Astrocyte (in vitro differentiated cells and primary cell): ENCODE measurements around the gene NCDN.

Source experiments
- CTCF ChIP-seq: IDR thresholded peaks from 2 replicates; pipeline ENCODE4 v1.5.1; 2011; ENCODE audit warnings: low read depth, mild to moderate bottlenecking, inconsistent platforms, low read length, moderate library complexity; ENCODE audit not compliant: insufficient read depth
- EZH2 ChIP-seq: IDR thresholded peaks from 2 replicates; pipeline ENCODE4 v1.6.1; 2012; ENCODE audit warnings: mild to moderate bottlenecking, low read length, inconsistent platforms; ENCODE audit not compliant: insufficient read depth

GRCh38 chr1:35564884-35565741 lies 7.5 kb downstream of the NCDN start:
- no peak for TF ChIP-seq EZH2
- TF ChIP-seq CTCF = no peak
